ENCODE data around the gene IER5. TPM values are rescaled to one million over a fixed set of nuclear protein-coding genes. Genes with fewer than 3 reads are reported as not detected.
A peak's percentile ranks its signal among the peaks of the same experiment; 100 is the strongest.

Gene IER5
- total and polyA plus RNA-seq, 2 of the 13 experiments (the other 11 are each of a cell fraction or from before 2014, with no cell fraction given) = 2.5 to 3.5 TPM

GRCh38 chr1:181133441-181133951, 45.0 kb downstream of the IER5 start (continued):
- TF ChIP-seq ZNF749 (CRISPR knock-in tag; IDR thresholded peaks at IDR 0.05; ENCODE audit: borderline replicate concordance) (no peak), ATM (IDR thresholded peaks at IDR 0.05; ENCODE audit: borderline replicate concordance) (no peak), ZKSCAN1 (IDR thresholded peaks at IDR 0.05; ENCODE audit: low read length) (no peak), ZNF709 (CRISPR knock-in tag; IDR thresholded peaks at IDR 0.05) (no peak), CREB3 (CRISPR knock-in tag; IDR thresholded peaks at IDR 0.05) (no peak), POLR2G (IDR thresholded peaks at IDR 0.05; ENCODE audit: low read depth, low read length) (no peak), ZNF672 (CRISPR knock-in tag; IDR thresholded peaks at IDR 0.05) (no peak), ZNF296 (CRISPR knock-in tag; conservative IDR thresholded peaks at IDR 0.05) (no peak), GLMP (CRISPR knock-in tag; IDR thresholded peaks at IDR 0.05; ENCODE audit: borderline replicate concordance) (no peak), GPN1 (CRISPR knock-in tag; IDR thresholded peaks at IDR 0.05; ENCODE audit: borderline replicate concordance) (no peak), ZFAT (CRISPR knock-in tag; conservative IDR thresholded peaks at IDR 0.05) (no peak), ZSCAN22 (CRISPR knock-in tag; IDR thresholded peaks at IDR 0.05) (no peak), ZMYM4 (CRISPR knock-in tag; IDR thresholded peaks at IDR 0.05) (peak; percentile 62; the same call in 1 of the 2 replicates), HDAC1 (CRISPR knock-in tag; IDR thresholded peaks at IDR 0.05) (peak; percentile 58; the same call in 1 of the 2 replicates), PHF21A (CRISPR knock-in tag; IDR thresholded peaks at IDR 0.05) (0 out of 2 replicates have a peak, but pooled peaks have one; percentile 5), ZFY (CRISPR knock-in tag; IDR thresholded peaks at IDR 0.05) (no peak)
- TF ChIP-seq, protein P1, sequence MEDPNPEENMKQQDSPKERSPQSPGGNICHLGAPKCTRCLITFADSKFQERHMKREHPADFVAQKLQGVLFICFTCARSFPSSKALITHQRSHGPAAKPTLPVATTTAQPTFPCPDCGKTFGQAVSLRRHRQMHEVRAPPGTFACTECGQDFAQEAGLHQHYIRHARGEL (CRISPR knock-in tag; IDR thresholded peaks at IDR 0.05) = no peak
- TF ChIP-seq, protein P2, sequence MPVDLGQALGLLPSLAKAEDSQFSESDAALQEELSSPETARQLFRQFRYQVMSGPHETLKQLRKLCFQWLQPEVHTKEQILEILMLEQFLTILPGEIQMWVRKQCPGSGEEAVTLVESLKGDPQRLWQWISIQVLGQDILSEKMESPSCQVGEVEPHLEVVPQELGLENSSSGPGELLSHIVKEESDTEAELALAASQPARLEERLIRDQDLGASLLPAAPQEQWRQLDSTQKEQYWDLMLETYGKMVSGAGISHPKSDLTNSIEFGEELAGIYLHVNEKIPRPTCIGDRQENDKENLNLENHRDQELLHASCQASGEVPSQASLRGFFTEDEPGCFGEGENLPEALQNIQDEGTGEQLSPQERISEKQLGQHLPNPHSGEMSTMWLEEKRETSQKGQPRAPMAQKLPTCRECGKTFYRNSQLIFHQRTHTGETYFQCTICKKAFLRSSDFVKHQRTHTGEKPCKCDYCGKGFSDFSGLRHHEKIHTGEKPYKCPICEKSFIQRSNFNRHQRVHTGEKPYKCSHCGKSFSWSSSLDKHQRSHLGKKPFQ (CRISPR knock-in tag; IDR thresholded peaks at IDR 0.05; ENCODE audit: insufficient replicate concordance) = no peak
- TF ChIP-seq, protein P3, sequence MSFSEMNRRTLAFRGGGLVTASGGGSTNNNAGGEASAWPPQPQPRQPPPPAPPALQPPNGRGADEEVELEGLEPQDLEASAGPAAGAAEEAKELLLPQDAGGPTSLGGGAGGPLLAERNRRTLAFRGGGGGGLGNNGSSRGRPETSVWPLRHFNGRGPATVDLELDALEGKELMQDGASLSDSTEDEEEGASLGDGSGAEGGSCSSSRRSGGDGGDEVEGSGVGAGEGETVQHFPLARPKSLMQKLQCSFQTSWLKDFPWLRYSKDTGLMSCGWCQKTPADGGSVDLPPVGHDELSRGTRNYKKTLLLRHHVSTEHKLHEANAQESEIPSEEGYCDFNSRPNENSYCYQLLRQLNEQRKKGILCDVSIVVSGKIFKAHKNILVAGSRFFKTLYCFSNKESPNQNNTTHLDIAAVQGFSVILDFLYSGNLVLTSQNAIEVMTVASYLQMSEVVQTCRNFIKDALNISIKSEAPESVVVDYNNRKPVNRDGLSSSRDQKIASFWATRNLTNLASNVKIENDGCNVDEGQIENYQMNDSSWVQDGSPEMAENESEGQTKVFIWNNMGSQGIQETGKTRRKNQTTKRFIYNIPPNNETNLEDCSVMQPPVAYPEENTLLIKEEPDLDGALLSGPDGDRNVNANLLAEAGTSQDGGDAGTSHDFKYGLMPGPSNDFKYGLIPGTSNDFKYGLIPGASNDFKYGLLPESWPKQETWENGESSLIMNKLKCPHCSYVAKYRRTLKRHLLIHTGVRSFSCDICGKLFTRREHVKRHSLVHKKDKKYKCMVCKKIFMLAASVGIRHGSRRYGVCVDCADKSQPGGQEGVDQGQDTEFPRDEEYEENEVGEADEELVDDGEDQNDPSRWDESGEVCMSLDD (CRISPR knock-in tag; IDR thresholded peaks at IDR 0.05; ENCODE audit: borderline replicate concordance) = no peak
- TF ChIP-seq, protein P4, sequence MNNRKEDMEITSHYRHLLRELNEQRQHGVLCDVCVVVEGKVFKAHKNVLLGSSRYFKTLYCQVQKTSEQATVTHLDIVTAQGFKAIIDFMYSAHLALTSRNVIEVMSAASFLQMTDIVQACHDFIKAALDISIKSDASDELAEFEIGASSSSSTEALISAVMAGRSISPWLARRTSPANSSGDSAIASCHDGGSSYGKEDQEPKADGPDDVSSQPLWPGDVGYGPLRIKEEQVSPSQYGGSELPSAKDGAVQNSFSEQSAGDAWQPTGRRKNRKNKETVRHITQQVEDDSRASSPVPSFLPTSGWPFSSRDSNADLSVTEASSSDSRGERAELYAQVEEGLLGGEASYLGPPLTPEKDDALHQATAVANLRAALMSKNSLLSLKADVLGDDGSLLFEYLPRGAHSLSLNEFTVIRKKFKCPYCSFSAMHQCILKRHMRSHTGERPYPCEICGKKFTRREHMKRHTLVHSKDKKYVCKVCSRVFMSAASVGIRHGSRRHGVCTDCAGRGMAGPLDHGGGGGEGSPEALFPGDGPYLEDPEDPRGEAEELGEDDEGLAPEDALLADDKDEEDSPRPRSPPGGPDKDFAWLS (CRISPR knock-in tag; IDR thresholded peaks at IDR 0.05; ENCODE audit: borderline replicate concordance) = no peak
